Anterior cingulate cortex (tissue), 58 donors: ENCODE data around the gene CACNB1.
"Not testable (repeated sequence)": the region's sequence is repeated elsewhere in the genome, so short reads cannot be mapped to it uniquely, and the experiment has no call there.

ENCODE experiments used
- DNase-seq, 58 donors: peaks; one replicate each; lab custom pipeline; 2025; lab: John Stamatoyannopoulos, UW

CACNB1 gene

DNA sequence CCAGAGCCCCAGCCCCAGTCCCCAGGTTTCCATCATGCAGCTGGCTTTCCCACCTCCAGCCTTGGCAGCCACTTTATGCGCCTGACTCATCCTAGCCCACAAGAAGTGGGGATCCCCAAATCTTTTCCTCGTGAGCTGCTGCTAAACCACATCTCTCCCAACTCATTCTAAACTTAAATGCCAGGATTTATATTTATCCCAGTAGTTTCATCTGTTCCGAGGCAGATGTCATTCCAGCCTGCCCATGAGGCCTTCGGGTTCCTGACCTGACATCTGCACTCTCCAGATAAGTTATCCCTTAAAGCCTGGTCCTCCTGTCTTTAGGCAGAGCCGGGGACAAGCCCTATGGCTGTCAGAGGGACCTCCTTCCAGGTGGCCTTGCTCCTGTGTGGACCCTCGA lies 62.6 kb downstream of the CACNB1 start:
- no peak for DNase-seq

DNA sequence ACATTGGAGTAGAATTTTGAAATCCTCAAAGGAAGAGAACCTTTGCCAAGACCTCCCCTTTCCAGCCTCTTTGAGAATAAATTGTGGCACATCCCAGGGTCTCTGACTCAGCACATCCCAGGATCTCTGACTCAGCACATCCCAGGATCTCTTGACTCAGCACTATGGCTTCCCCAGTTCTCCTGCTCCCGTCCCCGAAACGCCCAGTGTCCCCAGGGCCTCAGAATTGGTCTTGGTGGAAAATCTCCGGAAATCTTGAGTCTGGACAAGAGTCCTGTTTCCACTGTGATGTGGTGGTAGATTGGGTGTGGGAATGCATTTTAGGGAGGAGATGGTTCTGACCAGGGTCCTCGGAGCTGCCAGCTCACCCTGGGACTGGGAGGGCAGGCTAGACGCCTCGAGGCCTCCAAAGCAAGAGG lies 65.3 kb downstream of the CACNB1 start:
- DNase-seq: no peak

DNA sequence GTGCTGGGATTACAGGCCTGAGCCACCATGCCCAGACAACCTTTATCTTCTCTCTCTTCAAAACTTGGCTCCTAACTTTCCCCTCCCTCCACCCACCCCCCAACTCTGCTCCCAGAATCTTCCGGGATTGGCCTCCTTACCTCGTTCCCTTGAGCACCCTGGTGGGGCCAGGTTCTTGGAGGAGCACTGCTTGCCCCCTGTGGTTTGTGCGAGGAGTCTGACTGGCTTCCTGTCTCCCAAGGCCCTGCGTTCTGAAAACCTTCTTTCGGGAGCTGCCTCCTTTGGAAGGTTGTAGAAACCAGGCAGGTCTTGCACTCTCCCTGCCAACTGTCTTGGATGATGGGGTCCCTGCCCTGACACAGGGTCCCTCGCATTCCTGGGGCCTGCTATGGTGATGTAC lies 65.9 kb downstream of the CACNB1 start:
- no peak for DNase-seq

GRCh38 chr17:39130205-39130604 lies 67.3 kb downstream of the CACNB1 start:
- no peak for DNase-seq

- not testable (repeated sequence) for DNase-seq
These were observed 67.9 kb downstream of the CACNB1 start for GRCh38 chr17:39129544-39129943.

- DNase-seq: no peak
These were observed 71.0 kb downstream of the CACNB1 start for GRCh38 chr17:39126436-39126835.

GRCh38 chr17:39125143-39125875 lies 72.2 kb downstream of the CACNB1 start:
- DNase-seq: no peak

DNA sequence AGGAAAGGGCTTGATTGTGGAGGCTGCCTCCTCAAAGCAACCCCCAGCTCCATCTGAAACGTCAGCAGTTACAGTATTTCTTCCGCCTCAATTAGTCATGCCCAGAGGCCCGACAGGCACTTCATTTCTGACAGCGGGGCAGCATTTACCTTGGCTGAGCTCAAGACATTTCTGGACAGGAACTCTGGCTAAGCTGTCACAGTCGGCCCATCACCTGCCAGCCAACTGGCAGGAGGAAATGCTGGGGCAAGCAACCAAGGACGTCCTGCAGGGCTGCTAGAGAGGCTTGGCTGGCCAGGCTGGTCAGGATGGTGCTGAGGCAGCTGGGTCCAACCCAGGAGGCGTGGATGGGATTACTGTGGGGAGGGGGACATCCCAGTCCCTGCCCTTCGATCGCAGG lies 73.8 kb downstream of the CACNB1 start:
- peak in 10 of 58 donors; percentile 5 to 43 (median 16) for DNase-seq
